ENCODE results near the gene FGF12.

FGF12 gene

DNA sequence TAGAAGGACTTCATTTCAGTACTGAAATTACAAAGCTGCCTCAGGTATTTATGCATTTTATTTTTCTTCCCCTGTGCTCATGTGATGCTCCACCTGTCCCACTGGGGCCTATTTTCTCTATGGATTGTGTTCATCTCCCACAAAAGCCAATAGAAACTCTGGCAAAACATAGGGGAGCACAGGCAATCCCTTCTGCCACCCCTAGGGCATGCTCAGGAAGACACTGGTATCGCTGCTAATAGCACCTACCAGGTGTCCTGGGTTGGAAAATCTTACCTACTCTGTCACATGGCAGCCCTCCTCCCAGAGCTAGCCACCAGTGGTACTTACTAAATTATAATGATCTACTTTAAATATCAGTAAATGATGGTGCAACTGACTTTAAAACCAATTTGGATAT lies 427.4 kb downstream of the FGF12 start:
- DNase-seq (ENCODE audit: low read depth): no peak
- H3K4me3 ChIP-seq (ENCODE audit: low read depth, low read length): no peak overlapping the region
- TF ChIP-seq, protein P1, sequence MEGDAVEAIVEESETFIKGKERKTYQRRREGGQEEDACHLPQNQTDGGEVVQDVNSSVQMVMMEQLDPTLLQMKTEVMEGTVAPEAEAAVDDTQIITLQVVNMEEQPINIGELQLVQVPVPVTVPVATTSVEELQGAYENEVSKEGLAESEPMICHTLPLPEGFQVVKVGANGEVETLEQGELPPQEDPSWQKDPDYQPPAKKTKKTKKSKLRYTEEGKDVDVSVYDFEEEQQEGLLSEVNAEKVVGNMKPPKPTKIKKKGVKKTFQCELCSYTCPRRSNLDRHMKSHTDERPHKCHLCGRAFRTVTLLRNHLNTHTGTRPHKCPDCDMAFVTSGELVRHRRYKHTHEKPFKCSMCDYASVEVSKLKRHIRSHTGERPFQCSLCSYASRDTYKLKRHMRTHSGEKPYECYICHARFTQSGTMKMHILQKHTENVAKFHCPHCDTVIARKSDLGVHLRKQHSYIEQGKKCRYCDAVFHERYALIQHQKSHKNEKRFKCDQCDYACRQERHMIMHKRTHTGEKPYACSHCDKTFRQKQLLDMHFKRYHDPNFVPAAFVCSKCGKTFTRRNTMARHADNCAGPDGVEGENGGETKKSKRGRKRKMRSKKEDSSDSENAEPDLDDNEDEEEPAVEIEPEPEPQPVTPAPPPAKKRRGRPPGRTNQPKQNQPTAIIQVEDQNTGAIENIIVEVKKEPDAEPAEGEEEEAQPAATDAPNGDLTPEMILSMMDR (IDR thresholded peaks at IDR 0.05; ENCODE audit: insufficient read depth, low read depth, low read length, missing control alignments): no peak

DNA sequence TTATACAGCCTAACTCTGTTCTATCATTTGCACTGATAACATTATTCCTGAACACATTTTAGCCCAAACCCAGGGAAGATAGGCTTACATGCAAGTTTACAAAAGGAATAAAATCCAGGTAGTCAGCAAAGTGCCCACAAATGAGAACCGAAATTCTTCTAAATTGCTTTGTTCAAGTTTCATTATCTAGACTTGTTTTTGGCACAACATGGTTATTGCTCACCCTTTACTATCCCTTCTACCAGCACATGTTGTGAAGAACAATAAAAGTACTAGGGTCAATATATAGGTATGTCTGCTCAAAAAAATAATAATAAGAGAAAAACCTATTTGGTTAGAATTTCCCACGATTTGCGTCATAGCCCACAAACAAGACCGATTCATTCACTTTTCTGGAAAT lies 430.5 kb downstream of the FGF12 start:
- no peak overlapping the region for H3K4me3 ChIP-seq (ENCODE audit: low read depth, low read length)
- no peak for DNase-seq (ENCODE audit: low read depth)
- TF ChIP-seq, protein P1 (IDR thresholded peaks at IDR 0.05; ENCODE audit: insufficient read depth, low read depth, low read length, missing control alignments): no peak

DNA sequence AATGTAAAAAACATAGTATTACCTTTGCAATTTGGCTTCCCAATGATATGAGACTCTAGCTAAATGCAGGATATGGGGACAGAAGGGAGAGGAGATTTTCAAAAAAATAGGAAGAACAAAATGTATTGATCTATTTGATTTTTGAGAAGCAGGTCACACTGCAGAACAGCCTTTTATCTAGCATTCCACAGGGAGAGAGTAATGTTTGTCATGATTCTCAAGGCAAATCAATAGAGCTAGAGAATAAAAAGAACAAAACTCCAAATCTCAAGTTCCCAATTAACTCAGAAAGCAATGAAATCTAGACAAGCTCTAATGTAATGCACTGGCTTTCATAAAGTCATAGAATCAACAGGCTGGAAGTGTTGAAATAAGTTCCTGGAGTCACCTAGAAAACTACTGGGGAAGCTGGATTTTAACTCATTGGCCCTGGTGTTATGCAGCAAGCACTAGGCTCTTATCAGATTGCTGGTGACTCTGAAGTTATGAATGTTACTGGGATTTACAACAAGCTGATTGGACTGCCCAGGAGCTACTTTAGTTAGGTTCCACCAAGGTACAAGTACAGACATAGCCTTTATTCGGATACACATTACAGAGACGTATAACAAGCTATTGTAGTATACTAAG lies 442.8 kb downstream of the FGF12 start:
- no peak overlapping the region for H3K4me3 ChIP-seq (ENCODE audit: low read depth, low read length)
- TF ChIP-seq, protein P1 (IDR thresholded peaks at IDR 0.05; ENCODE audit: insufficient read depth, low read depth, low read length, missing control alignments): no peak
- DNase-seq (ENCODE audit: low read depth): no peak

DNA sequence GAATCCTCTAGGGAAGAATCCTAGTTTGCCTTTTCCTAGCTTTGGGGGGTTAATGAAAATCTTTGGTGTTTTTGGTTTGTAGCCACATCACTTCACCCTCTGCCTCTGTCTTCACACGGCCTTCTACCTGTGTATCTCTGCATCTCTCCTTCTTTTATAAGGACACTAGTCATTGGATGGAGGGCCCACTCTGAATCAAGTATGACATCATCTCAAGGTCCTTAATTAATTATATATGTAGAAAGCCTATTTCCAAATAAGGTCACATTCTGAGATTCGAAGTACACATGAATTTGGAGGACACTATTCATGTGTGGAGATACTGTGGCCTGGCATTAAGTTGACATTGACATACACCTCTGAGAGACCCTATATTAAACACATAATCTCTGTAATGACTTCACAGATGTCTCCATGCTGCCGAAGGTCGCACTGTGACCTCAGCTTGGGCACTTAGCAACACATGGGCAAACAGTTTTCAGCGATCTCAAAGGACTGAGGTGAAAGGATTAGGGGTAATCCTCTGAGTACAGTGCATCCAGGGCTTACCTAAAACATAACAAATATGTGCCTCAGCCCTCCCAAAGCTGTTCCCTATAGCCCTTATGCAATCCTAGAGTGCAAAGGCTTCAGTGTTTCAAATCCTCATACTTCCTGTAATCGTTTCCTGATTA lies 446.0 kb downstream of the FGF12 start:
- H3K4me3 ChIP-seq (ENCODE audit: low read depth, low read length): no peak overlapping the region
- DNase-seq (ENCODE audit: low read depth): no peak
- TF ChIP-seq, protein P1 (IDR thresholded peaks at IDR 0.05; ENCODE audit: insufficient read depth, low read depth, low read length, missing control alignments): no peak

DNA sequence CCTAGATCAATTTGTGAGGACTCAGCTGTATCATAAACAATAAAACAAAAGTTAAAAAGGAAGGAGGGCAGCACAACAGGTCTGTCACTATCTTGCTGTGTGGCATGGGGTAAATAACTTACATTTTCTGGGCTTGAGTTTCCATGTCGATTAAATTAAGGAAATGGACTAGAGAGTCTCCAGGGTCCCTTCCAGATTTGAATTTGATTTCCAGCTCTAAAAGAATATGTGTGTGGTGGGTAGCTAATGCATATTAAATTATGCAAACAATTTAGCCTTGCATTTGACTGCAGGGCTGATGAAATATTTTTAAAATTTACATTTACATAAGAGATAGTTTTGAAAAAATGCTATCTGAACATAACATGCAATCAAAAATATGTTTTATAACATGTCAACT lies 447.7 kb downstream of the FGF12 start:
- TF ChIP-seq, protein P1 (IDR thresholded peaks at IDR 0.05; ENCODE audit: insufficient read depth, low read depth, low read length, missing control alignments): no peak
- no peak overlapping the region for H3K4me3 ChIP-seq (ENCODE audit: low read depth, low read length)
- no peak for DNase-seq (ENCODE audit: low read depth)

GRCh38 chr3:192277477-192277876 lies 449.9 kb downstream of the FGF12 start:
- H3K4me3 ChIP-seq (ENCODE audit: low read depth, low read length): no peak overlapping the region
- DNase-seq (ENCODE audit: low read depth): no peak
- TF ChIP-seq, protein P1 (IDR thresholded peaks at IDR 0.05; ENCODE audit: insufficient read depth, low read depth, low read length, missing control alignments): no peak

Data from GM12865 (cell line).